ENCODE results near the gene ZNF646.

GRCh38 chr16:31090540-31090939 is 16.3 kb downstream of the ZNF646 start:
- TF ChIP-seq CTCF (IDR thresholded peaks at IDR 0.05; ENCODE audit: extremely low read depth in 1 of 2, insufficient read depth in 1 of 2, low read depth in 1 of 2, low read length in 2 of 2): no peak
- TF ChIP-seq MAX (IDR thresholded peaks at IDR 0.05; ENCODE audit: insufficient read depth, insufficient read length): no peak
- no peak for TF ChIP-seq EZH2 (IDR thresholded peaks at IDR 0.05; ENCODE audit: borderline replicate concordance, low read depth, low read length, severe bottlenecking)
- no peak for TF ChIP-seq POLR2A (IDR thresholded peaks at IDR 0.05; ENCODE audit: low read depth, low read length)
- no peak for TF ChIP-seq POLR2AphosphoS5 (IDR thresholded peaks at IDR 0.05; ENCODE audit: insufficient read depth, low read depth, low read length)
- TF ChIP-seq MYC (IDR thresholded peaks at IDR 0.05; ENCODE audit: low read depth, low read length): no peak
- no peak for TF ChIP-seq JUN (IDR thresholded peaks at IDR 0.05; ENCODE audit: borderline replicate concordance, insufficient read depth, insufficient read length, low read depth)
- TF ChIP-seq FOS (IDR thresholded peaks at IDR 0.05; ENCODE audit: borderline replicate concordance, insufficient read depth, low read length): no peak

Measured in endothelial cell of umbilical vein (primary cell).